Stimulated activated CD8-positive, alpha-beta memory T cell treated with anti-CD3 and anti-CD28 coated beads, Interleukin-12 subunit alpha, Interleukin-12 subunit beta, amount 100 ng/mL, for 4 hours (primary cell): ENCODE results near the gene METTL17.
"Not testable (repeated sequence)": the region's sequence is repeated elsewhere in the genome, so short reads cannot be mapped to it uniquely, and the experiment has no call there.

Experiments used
- DNase-seq: peaks from one replicate; pipeline ENCODE4 v3.0.0-alpha.2; 2020; ENCODE audit warnings: low read depth

Gene METTL17

GRCh38 chr14:21024585-21025370, 35.0 kb downstream of the METTL17 start, which contains the start of gene NDRG2:
TSS of gene NDRG2 (minus strand) at chr14:21025061. CDS start at chr14:21023315, 1,746 bp downstream.
- DNase-seq: peak; percentile 64

DNA sequence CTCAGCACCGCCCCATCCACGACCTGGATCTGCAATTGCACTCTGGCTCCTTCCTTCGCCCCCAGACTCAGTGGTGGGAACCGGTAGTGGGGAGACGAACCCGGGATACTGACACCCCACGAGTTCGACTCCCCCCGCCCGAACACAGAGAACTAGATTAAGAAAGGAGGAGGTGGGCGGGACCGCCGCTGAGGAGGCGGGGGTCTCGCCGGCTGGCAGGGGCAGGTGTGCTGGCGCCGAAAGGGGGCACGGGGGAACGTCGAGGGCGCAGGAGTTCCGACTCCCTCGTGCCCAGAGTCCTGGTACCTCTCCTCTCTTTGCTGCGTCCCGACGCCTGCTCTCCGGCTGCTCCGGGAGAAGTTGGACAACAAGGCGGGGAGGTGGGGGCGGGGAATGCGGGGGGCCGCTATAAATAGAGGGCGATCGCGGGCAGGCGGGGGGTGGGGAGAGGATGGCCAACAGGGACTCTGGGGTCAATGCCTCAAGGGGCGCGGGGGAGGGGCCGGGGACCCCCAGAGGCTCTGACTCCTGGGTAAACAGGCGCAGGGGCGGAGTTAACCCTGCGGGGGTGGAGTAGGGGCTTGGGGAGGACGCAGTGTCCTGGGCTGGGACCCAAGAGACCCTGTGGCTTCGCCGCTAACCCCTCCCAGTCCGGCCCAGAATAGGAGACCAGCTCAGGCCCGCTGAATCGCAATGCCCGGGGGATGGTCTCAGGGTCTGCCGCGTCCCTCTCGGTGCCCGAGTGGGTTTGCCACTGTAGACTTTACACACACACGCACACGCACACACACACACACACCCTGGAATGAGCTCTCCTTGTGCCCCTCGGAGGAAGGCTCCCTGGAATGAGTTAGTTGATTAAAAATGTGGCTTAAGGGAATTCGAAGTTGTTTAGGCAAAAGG, 35.8 kb downstream of the METTL17 start:
- no peak for DNase-seq

GRCh38 chr14:21026274-21026987, 36.7 kb downstream of the METTL17 start:
- no peak for DNase-seq

- no peak for DNase-seq
These were observed 37.2 kb downstream of the METTL17 start for GRCh38 chr14:21026988-21027315.

- DNase-seq: no peak
These were observed 40.1 kb downstream of the METTL17 start, which contains the start of gene TPPP2 for GRCh38 chr14:21029917-21030316. TSS of gene TPPP2 (plus strand) at chr14:21030217. CDS start at chr14:21030582, 365 bp downstream.

GRCh38 chr14:21030531-21030930, 40.8 kb downstream of the METTL17 start:
- no peak for DNase-seq

DNA sequence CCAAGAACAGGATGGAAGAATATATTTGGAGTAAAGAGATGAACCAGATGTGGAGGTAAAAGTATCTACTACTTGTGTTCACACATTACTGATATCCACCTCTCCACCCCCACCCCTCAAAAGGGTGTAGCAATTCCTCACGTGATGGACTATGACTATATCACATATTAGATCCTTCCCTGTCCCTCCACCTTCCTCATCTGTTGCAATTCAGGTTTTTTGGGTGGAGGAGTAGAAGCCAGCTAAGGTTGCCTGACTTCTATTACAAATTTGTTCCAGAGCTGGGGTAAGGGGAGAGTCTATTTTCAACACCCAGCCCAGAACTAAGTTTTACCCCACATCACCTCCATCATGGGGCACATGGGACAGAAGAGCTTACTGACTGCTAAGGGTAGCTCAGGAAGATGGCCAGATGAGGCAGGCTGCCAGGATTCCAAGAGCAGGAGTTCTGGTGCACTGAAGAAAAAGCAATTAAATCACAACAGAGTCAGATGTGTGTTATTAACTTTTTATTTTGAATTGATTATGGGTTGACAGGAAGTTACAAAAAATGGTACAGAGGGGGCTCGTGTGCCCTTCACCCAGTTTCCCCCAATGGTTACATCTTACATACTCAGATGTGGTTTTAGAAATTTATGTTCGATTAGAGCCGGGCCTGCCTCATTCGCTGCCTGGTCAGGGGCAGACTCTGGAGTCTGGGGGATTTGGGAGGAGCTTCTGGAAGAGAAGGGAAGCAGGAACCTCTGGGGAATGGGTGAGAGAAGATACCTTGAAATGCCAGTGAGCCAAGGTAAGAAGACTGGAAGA, 42.7 kb downstream of the METTL17 start:
- DNase-seq: no peak

- no peak for DNase-seq
These were observed 43.4 kb downstream of the METTL17 start for GRCh38 chr14:21033133-21033698.

- DNase-seq: no peak
These were observed 44.9 kb downstream of the METTL17 start, which contains the start of gene RNASE13 for GRCh38 chr14:21034707-21035106. TSS of gene RNASE13 (minus strand) at chr14:21034807. CDS start at chr14:21034288, 519 bp downstream.

DNA sequence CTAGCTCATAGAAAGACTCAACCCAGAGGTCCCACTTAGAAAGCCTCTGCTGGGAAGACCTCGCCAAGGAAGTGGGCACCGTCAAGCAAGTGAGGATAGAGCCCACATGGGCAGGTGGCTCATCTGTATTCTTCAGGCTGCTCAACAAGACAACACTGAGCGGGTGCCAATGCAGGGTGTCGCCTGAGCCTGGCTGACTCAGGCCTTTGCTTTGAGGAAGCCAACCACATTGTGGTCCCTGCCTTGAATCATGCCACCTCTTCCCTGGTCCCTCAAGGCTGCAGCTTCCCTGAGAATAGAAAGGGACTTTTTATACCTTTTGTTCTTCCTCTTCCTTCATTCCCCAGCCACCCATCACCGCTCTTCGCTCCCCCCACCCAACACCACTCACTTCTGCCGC, 47.0 kb downstream of the METTL17 start:
- DNase-seq: no peak

GRCh38 chr14:21037156-21037555, 47.4 kb downstream of the METTL17 start:
- DNase-seq: no peak

DNA sequence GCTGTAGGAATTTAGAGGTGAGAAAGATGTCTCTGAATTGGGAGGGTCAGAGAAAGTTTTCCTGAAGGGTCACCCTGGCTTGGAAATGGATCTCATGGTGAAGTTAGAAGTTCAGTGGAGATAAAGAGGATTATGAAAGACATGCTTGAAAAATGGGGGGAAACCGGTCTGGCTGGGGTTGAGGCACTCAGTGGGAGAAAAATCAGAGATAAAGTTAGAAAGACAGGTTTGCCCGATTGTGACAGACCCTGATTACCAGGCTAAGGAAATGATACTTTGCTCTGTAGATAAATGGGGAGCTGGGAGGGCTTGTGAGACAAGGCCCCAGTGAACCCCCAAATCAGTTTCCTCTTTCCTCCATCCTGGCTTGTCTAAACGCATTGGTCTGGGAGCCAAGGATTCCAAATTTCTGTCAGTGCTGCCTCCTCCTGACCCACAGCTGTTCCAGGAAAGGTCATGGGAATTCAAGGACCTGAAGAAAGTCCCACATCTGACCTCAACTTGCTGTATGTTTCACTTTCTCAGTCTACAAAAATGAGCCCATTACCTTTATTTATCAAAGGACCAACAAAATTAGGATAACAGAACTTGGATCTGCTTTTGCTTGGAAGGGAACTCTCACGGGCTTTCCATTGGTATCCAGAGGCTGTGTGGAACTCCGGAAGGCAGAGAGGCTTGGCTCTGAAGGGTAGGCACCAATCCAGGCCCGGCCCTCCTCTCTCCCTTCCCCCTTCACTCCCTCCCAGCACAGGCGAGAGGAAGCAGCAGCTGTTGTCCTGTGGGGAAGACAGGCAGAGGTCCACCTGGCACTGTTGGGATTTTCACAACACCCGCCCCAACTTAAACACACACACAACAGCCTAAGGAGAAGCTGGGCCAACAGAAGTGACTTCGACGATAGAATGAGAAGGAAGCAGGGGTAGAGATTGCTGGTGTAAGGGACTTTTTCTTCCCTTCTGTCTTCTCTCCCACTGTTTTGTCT, 49.0 kb downstream of the METTL17 start:
- DNase-seq: no peak

- no peak for DNase-seq
These were observed 50.0 kb downstream of the METTL17 start for GRCh38 chr14:21039585-21040369.

GRCh38 chr14:21040370-21040925, 50.7 kb downstream of the METTL17 start:
- DNase-seq: no peak

- DNase-seq: not testable (repeated sequence)
These were observed 51.2 kb downstream of the METTL17 start for GRCh38 chr14:21040941-21041340.

GRCh38 chr14:21041676-21042433, 52.1 kb downstream of the METTL17 start, which contains the start of gene RNASE7:
TSS of gene RNASE7 (plus strand) at chr14:21042362. CDS start at chr14:21042993, 631 bp downstream.
- no peak for DNase-seq

DNA sequence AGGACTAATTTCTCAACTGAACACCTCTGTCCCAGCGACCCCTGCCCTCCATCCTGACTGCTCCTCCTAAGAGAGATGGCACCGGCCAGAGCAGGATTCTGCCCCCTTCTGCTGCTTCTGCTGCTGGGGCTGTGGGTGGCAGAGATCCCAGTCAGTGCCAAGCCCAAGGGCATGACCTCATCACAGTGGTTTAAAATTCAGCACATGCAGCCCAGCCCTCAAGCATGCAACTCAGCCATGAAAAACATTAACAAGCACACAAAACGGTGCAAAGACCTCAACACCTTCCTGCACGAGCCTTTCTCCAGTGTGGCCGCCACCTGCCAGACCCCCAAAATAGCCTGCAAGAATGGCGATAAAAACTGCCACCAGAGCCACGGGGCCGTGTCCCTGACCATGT, 53.1 kb downstream of the METTL17 start:
- DNase-seq: no peak
